ENCODE results near the gene FXYD1.

FXYD1 gene

GRCh38 chr19:35177377-35178274 is 39.0 kb downstream of the FXYD1 start:
- CTCF ChIA-PET = no interaction called here
- POLR2A ChIA-PET = no interaction called here
- no peak for DNase-seq (ENCODE audit: extremely low spot score)
- TF ChIP-seq FOXK2 (IDR thresholded peaks at IDR 0.05) = no peak

- DNase-seq (ENCODE audit: extremely low spot score) = no peak
- ChIA-PET CTCF (no interaction called here), POLR2A (interaction anchor here (1.2 kb wide), 1 partner anchor 37 kb away, joined by 3 read pairs; no protein-coding TSS in a partner anchor)
- TF ChIP-seq LEF1 (IDR thresholded peaks at IDR 0.05; ENCODE audit: borderline replicate concordance) (no peak), FOXA1 (IDR thresholded peaks at IDR 0.05) (no peak), PKNOX1 (IDR thresholded peaks at IDR 0.05) (no peak), SUZ12 (IDR thresholded peaks at IDR 0.05) (no peak), L3MBTL2 (conservative IDR thresholded peaks at IDR 0.05) (no peak), FOXK2 (IDR thresholded peaks at IDR 0.05) (no peak), ZNF384 (IDR thresholded peaks at IDR 0.05) (no peak), ELF4 (IDR thresholded peaks at IDR 0.05) (no peak), BHLHE40 (IDR thresholded peaks at IDR 0.05; ENCODE audit: borderline replicate concordance) (no peak), HDGF (IDR thresholded peaks at IDR 0.05; ENCODE audit: borderline replicate concordance) (no peak), ARNT (IDR thresholded peaks at IDR 0.05) (no peak), CTBP1 (IDR thresholded peaks at IDR 0.05; ENCODE audit: borderline replicate concordance) (no peak), TARDBP (IDR thresholded peaks at IDR 0.05) (no peak), FOXM1 (IDR thresholded peaks at IDR 0.05; ENCODE audit: borderline replicate concordance) (no peak), SP1 (IDR thresholded peaks at IDR 0.05) (no peak), NFRKB (IDR thresholded peaks at IDR 0.05) (no peak)
Measured at GRCh38 chr19:35178701-35179100, 40.1 kb downstream of the FXYD1 start.

GRCh38 chr19:35179830-35180229 is 41.2 kb downstream of the FXYD1 start:
- DNase-seq (ENCODE audit: extremely low spot score) = no peak
- ChIA-PET POLR2A (interaction anchor here (1.2 kb wide), 1 partner anchor 39 kb away, joined by 3 read pairs; no protein-coding TSS in a partner anchor), CTCF (no interaction called here)
- no peak for TF ChIP-seq SUZ12 (IDR thresholded peaks at IDR 0.05)
- no peak for TF ChIP-seq ARNT (IDR thresholded peaks at IDR 0.05)
- no peak for TF ChIP-seq HDGF (IDR thresholded peaks at IDR 0.05; ENCODE audit: borderline replicate concordance)

- CTCF ChIA-PET = no interaction called here
Measured at GRCh38 chr19:35181387-35181786, 42.8 kb downstream of the FXYD1 start.

GRCh38 chr19:35184267-35184666 is 45.6 kb downstream of the FXYD1 start:
- DNase-seq (ENCODE audit: extremely low spot score) = no peak
- TF ChIP-seq FOXM1 (IDR thresholded peaks at IDR 0.05; ENCODE audit: borderline replicate concordance) = no peak
- no peak for TF ChIP-seq ARNT (IDR thresholded peaks at IDR 0.05)
- no peak for TF ChIP-seq BHLHE40 (IDR thresholded peaks at IDR 0.05; ENCODE audit: borderline replicate concordance)
- no peak for TF ChIP-seq FOXA1 (IDR thresholded peaks at IDR 0.05)
- TF ChIP-seq SP1 (IDR thresholded peaks at IDR 0.05) = no peak
- ChIA-PET POLR2A (no interaction called here), CTCF (no interaction called here)

More at GRCh38 chr19:35181387-35181786, 42.8 kb downstream of the FXYD1 start:
- TF ChIP-seq BHLHE40 (IDR thresholded peaks at IDR 0.05; ENCODE audit: borderline replicate concordance) = no peak
- no peak for TF ChIP-seq PKNOX1 (IDR thresholded peaks at IDR 0.05)
- TF ChIP-seq L3MBTL2 (conservative IDR thresholded peaks at IDR 0.05) = no peak
- no peak for TF ChIP-seq NFRKB (IDR thresholded peaks at IDR 0.05)
- no peak for TF ChIP-seq FOXA1 (IDR thresholded peaks at IDR 0.05)
- no peak for TF ChIP-seq FOXM1 (IDR thresholded peaks at IDR 0.05; ENCODE audit: borderline replicate concordance)
- TF ChIP-seq LEF1 (IDR thresholded peaks at IDR 0.05; ENCODE audit: borderline replicate concordance) = no peak
- DNase-seq (ENCODE audit: extremely low spot score) = no peak
- POLR2A ChIA-PET = no interaction called here

- ChIA-PET POLR2A (no interaction called here), CTCF (no interaction called here)
- TF ChIP-seq SUZ12 (IDR thresholded peaks at IDR 0.05) (no peak), LEF1 (IDR thresholded peaks at IDR 0.05; ENCODE audit: borderline replicate concordance) (no peak), PKNOX1 (IDR thresholded peaks at IDR 0.05) (no peak), ELF4 (IDR thresholded peaks at IDR 0.05) (no peak), HDGF (IDR thresholded peaks at IDR 0.05; ENCODE audit: borderline replicate concordance) (no peak), SP1 (IDR thresholded peaks at IDR 0.05) (no peak), FOXK2 (IDR thresholded peaks at IDR 0.05) (no peak), ZNF384 (IDR thresholded peaks at IDR 0.05) (no peak), BHLHE40 (IDR thresholded peaks at IDR 0.05; ENCODE audit: borderline replicate concordance) (no peak), L3MBTL2 (conservative IDR thresholded peaks at IDR 0.05) (no peak), ARNT (IDR thresholded peaks at IDR 0.05) (no peak), TARDBP (IDR thresholded peaks at IDR 0.05) (no peak), FOXA1 (IDR thresholded peaks at IDR 0.05) (no peak), CTBP1 (IDR thresholded peaks at IDR 0.05; ENCODE audit: borderline replicate concordance) (no peak), NFRKB (IDR thresholded peaks at IDR 0.05) (no peak)
- no peak for DNase-seq (ENCODE audit: extremely low spot score)
Measured at GRCh38 chr19:35184884-35185283, 46.3 kb downstream of the FXYD1 start.
